Endothelial cell (in vitro differentiated cells): ENCODE results near the gene TBC1D14. TPM values are rescaled to one million over a fixed set of nuclear protein-coding genes. Genes with fewer than 3 reads are reported as not detected.

Experiments
- DNase-seq: peaks from one replicate; pipeline ENCODE4 v3.0.0; 2021; ENCODE audit warnings: low spot score
- H3K27ac Mint-ChIP-seq: one replicate; pipeline ENCODE4 v1.8.0; 2021; ENCODE audit warnings: mixed read lengths, inconsistent platforms; ENCODE audit not compliant: unreplicated experiment
- H3K27me3 Mint-ChIP-seq: one replicate; pipeline ENCODE4 v1.8.0; 2021; ENCODE audit warnings: mild to moderate bottlenecking, moderate library complexity, mixed read lengths, inconsistent platforms; ENCODE audit not compliant: unreplicated experiment
- H3K36me3 Mint-ChIP-seq: one replicate; pipeline ENCODE4 v1.8.0; 2021; ENCODE audit warnings: mild to moderate bottlenecking, low read depth, mixed read lengths, inconsistent platforms; ENCODE audit not compliant: unreplicated experiment
- H3K4me1 Mint-ChIP-seq: one replicate; pipeline ENCODE4 v1.8.0; 2021; ENCODE audit warnings: mild to moderate bottlenecking, mixed read lengths, inconsistent platforms; ENCODE audit not compliant: unreplicated experiment
- H3K4me3 Mint-ChIP-seq: one replicate; pipeline ENCODE4 v1.8.0; 2021; ENCODE audit warnings: mild to moderate bottlenecking, mixed read lengths, inconsistent platforms; ENCODE audit not compliant: unreplicated experiment
- H3K9me3 Mint-ChIP-seq: one replicate; pipeline ENCODE4 v1.8.0; 2021; ENCODE audit warnings: mixed read lengths, inconsistent platforms; ENCODE audit not compliant: unreplicated experiment
- total RNA-seq: library from RNA; stranded (reverse); fragmentation: NEBNext Ultra II Directional; extraction: Animal tissue kit (Norgen Biotek cat#: 25700); gene quantifications from one replicate; pipeline ENCODE4 v1.2.1, GENCODE V29; 2021; ENCODE audit not compliant: unreplicated experiment
- TF ChIP-seq, protein P1 (sequence below): fragments of 200-600 bp; sonication (generic); IDR thresholded peaks from one replicate; pipeline ENCODE4 v1.5.0; 2021; ENCODE audit warnings: antibody characterized with exemption; ENCODE audit not compliant: unreplicated experiment

TBC1D14 gene
- total RNA-seq, 1 donor from 2014 or later = 33.0 TPM

GRCh38 chr4:6917461-6918271 lies 8.0 kb downstream of the TBC1D14 start:
- peak; percentile 36 for DNase-seq
- H3K4me1 Mint-ChIP-seq = peaks cover 24% of the 10 kb centered on the region
- no peaks in the 10 kb centered on the region for H3K27me3 Mint-ChIP-seq
- TF ChIP-seq, protein P1, sequence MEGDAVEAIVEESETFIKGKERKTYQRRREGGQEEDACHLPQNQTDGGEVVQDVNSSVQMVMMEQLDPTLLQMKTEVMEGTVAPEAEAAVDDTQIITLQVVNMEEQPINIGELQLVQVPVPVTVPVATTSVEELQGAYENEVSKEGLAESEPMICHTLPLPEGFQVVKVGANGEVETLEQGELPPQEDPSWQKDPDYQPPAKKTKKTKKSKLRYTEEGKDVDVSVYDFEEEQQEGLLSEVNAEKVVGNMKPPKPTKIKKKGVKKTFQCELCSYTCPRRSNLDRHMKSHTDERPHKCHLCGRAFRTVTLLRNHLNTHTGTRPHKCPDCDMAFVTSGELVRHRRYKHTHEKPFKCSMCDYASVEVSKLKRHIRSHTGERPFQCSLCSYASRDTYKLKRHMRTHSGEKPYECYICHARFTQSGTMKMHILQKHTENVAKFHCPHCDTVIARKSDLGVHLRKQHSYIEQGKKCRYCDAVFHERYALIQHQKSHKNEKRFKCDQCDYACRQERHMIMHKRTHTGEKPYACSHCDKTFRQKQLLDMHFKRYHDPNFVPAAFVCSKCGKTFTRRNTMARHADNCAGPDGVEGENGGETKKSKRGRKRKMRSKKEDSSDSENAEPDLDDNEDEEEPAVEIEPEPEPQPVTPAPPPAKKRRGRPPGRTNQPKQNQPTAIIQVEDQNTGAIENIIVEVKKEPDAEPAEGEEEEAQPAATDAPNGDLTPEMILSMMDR = peak; percentile 59
- H3K4me3 Mint-ChIP-seq = no peak overlapping the region
- no peaks in the 10 kb centered on the region for H3K9me3 Mint-ChIP-seq
- H3K36me3 Mint-ChIP-seq = no peaks in the 10 kb centered on the region
- H3K27ac Mint-ChIP-seq = peak overlapping the region; percentile 84

GRCh38 chr4:6918338-6918737 lies 8.7 kb downstream of the TBC1D14 start:
- peaks cover 2% of the 10 kb centered on the region for H3K36me3 Mint-ChIP-seq
- no peaks in the 10 kb centered on the region for H3K9me3 Mint-ChIP-seq
- DNase-seq = no peak
- no peak overlapping the region for H3K4me3 Mint-ChIP-seq
- TF ChIP-seq, protein P1 = no peak
- no peaks in the 10 kb centered on the region for H3K27me3 Mint-ChIP-seq
- H3K27ac Mint-ChIP-seq = peak overlapping the region; percentile 84
- H3K4me1 Mint-ChIP-seq = peaks cover 24% of the 10 kb centered on the region

GRCh38 chr4:6920171-6920570 lies 10.5 kb downstream of the TBC1D14 start:
- Mint-ChIP-seq H3K27ac (no peak overlapping the region), H3K9me3 (no peaks in the 10 kb centered on the region), H3K36me3 (peaks cover 15% of the 10 kb centered on the region), H3K4me3 (no peak overlapping the region), H3K27me3 (peaks cover 3% of the 10 kb centered on the region), H3K4me1 (peaks cover 24% of the 10 kb centered on the region)
- DNase-seq = no peak
- TF ChIP-seq, protein P1 = no peak

- H3K36me3 Mint-ChIP-seq = peaks cover 23% of the 10 kb centered on the region
- peaks cover 6% of the 10 kb centered on the region for H3K27me3 Mint-ChIP-seq
- no peak overlapping the region for H3K27ac Mint-ChIP-seq
- DNase-seq = no peak
- H3K4me1 Mint-ChIP-seq = peaks cover 9% of the 10 kb centered on the region
- H3K9me3 Mint-ChIP-seq = no peaks in the 10 kb centered on the region
- H3K4me3 Mint-ChIP-seq = peak overlapping the region; percentile 47
- TF ChIP-seq, protein P1 = no peak
Measured at GRCh38 chr4:6923507-6923906, 13.9 kb downstream of the TBC1D14 start.

DNA sequence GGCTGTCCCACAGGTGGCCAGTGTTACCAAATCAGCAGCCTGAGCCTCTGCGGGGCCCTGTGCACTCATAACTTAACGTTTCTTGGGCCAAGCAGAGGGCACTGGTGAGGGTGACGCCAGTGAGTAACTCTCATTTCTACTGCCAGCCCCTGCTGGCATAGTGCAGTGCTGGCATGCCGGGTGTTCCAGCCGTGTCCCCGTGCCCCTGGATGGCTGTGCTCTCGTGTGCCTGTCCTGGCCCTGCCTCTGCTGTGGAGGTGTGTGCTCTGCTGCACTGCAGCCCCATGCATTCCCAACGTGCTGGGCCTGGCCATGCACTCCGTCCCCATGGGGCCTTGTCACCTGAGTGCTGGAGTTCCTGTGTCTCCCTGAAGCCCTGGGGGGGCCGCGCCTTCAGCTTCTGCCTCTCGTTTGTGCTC lies 14.7 kb downstream of the TBC1D14 start:
- TF ChIP-seq, protein P1 = no peak
- Mint-ChIP-seq H3K36me3 (peaks cover 28% of the 10 kb centered on the region), H3K27ac (no peak overlapping the region), H3K27me3 (peaks cover 6% of the 10 kb centered on the region), H3K4me3 (peak overlapping the region; percentile 29), H3K4me1 (peaks cover 4% of the 10 kb centered on the region), H3K9me3 (no peaks in the 10 kb centered on the region)
- DNase-seq = no peak
